K562 treated with DMSO at 1 percent for 48 hours (cell line): Measurements from ENCODE around the gene METTL21C. TPM values are rescaled to one million over a fixed set of nuclear protein-coding genes. Genes with fewer than 3 reads are reported as not detected.

Experiments
- total RNA-seq: library from RNA; unstranded; fragments of 300-600 nt; gene quantifications from 2 replicates; pipeline ENCODE4 v1.2.3, GENCODE V29; 2022; ENCODE audit warnings: low replicate concordance; ENCODE audit errors: extremely low read depth

Gene METTL21C
- total RNA-seq: not detected in 2 replicates

GRCh38 chr13:102694937-102695336 lies at the start of gene METTL21C:
TSS of gene METTL21C (minus strand) at chr13:102695044. CDS start at chr13:102694498, 546 bp downstream.

Other genes starting within 250 kb of the METTL21C start
- not detected in 2 replicates for gene TPP2, start 98.1 kb downstream of the METTL21C start, total RNA-seq
- gene TEX30, start 78.7 kb upstream of the METTL21C start, total RNA-seq: not detected in 2 replicates
- gene POGLUT2, start 103.9 kb upstream of the METTL21C start, total RNA-seq: not detected in 2 replicates
- not detected in 2 replicates for gene BIVM, start 104.1 kb upstream of the METTL21C start, total RNA-seq
- not detected in 2 replicates for gene ERCC5, start 151.0 kb upstream of the METTL21C start, total RNA-seq